IPS-20b (cell line): ENCODE measurements around the gene TNS3.
"Not testable (repeated sequence)": the region's sequence is repeated elsewhere in the genome, so short reads cannot be mapped to it uniquely, and the experiment has no call there.

Experiments used
- H3K27ac ChIP-seq: one replicate; pipeline ENCODE4 v1.5.1; 2013; ENCODE audit warnings: low read length
- H3K27me3 ChIP-seq: 2 replicates; pipeline ENCODE4 v1.6.1; 2013; ENCODE audit warnings: mild to moderate bottlenecking, low read length, inconsistent platforms; ENCODE audit not compliant: insufficient read depth
- H3K36me3 ChIP-seq: 2 replicates; pipeline ENCODE4 v1.6.1; 2013; ENCODE audit warnings: low read depth, mild to moderate bottlenecking, inconsistent platforms, low read length, moderate library complexity; ENCODE audit not compliant: insufficient read depth
- H3K4me1 ChIP-seq: 2 replicates; pipeline ENCODE4 v1.6.1; 2013; ENCODE audit warnings: mild to moderate bottlenecking, control low read depth, inconsistent platforms, low read length, moderate library complexity; ENCODE audit not compliant: insufficient read depth
- H3K4me3 ChIP-seq: 2 replicates; pipeline ENCODE4 v1.5.1; 2013; ENCODE audit warnings: mild to moderate bottlenecking, low read length, inconsistent platforms
- H3K9ac ChIP-seq: 2 replicates; pipeline ENCODE4 v1.6.1; 2013; ENCODE audit warnings: low read depth, mild to moderate bottlenecking, inconsistent platforms, low read length, moderate library complexity
- H3K9me3 ChIP-seq: 2 replicates; pipeline ENCODE4 v1.6.1; 2013; ENCODE audit warnings: mild to moderate bottlenecking, low read depth, low read length, inconsistent platforms; ENCODE audit not compliant: insufficient read depth

The TNS3 gene

GRCh38 chr7:47601119-47601880 lies 19.4 kb upstream of the TNS3 start:
- Histone ChIP-seq H3K9me3 (peaks cover 5% of the 10 kb centered on the region; the same call in 1 of the 2 replicates), H3K9ac (no peak overlapping the region), H3K27ac (no peak overlapping the region), H3K4me3 (no peak overlapping the region), H3K4me1 (no peaks in the 10 kb centered on the region), H3K36me3 (no peaks in the 10 kb centered on the region), H3K27me3 (no peaks in the 10 kb centered on the region)

GRCh38 chr7:47600199-47601118 lies 18.5 kb upstream of the TNS3 start:
- no peaks in the 10 kb centered on the region for H3K27me3 ChIP-seq
- H3K36me3 ChIP-seq: no peaks in the 10 kb centered on the region
- H3K9me3 ChIP-seq: peaks cover 5% of the 10 kb centered on the region; the same call in 1 of the 2 replicates
- no peak overlapping the region for H3K27ac ChIP-seq
- H3K4me1 ChIP-seq: no peaks in the 10 kb centered on the region
- no peak overlapping the region for H3K9ac ChIP-seq
- no peak overlapping the region for H3K4me3 ChIP-seq

- H3K27ac ChIP-seq: no peak overlapping the region
- H3K9ac ChIP-seq: no peak overlapping the region
- H3K27me3 ChIP-seq: no peaks in the 10 kb centered on the region
- no peaks in the 10 kb centered on the region for H3K36me3 ChIP-seq
- no peaks in the 10 kb centered on the region for H3K4me1 ChIP-seq
- H3K4me3 ChIP-seq: no peak overlapping the region
- peaks cover 5% of the 10 kb centered on the region; the same call in 1 of the 2 replicates for H3K9me3 ChIP-seq
These were observed 15.5 kb upstream of the TNS3 start for GRCh38 chr7:47597379-47597778.

- Histone ChIP-seq H3K9me3 (peaks cover 5% of the 10 kb centered on the region; the same call in 1 of the 2 replicates), H3K9ac (no peak overlapping the region), H3K4me3 (no peak overlapping the region), H3K4me1 (peaks cover 7% of the 10 kb centered on the region; the same call in 1 of the 2 replicates), H3K36me3 (no peaks in the 10 kb centered on the region), H3K27ac (no peak overlapping the region), H3K27me3 (no peaks in the 10 kb centered on the region)
These were observed 14.7 kb upstream of the TNS3 start for GRCh38 chr7:47596502-47597202.

GRCh38 chr7:47594406-47594805 lies 12.5 kb upstream of the TNS3 start:
- Histone ChIP-seq H3K27me3 (no peaks in the 10 kb centered on the region), H3K36me3 (no peaks in the 10 kb centered on the region), H3K27ac (no peak overlapping the region), H3K4me3 (no peak overlapping the region), H3K9ac (no peak overlapping the region), H3K4me1 (peaks cover 11% of the 10 kb centered on the region), H3K9me3 (peaks cover 5% of the 10 kb centered on the region; the same call in 1 of the 2 replicates)

- no peak overlapping the region for H3K4me3 ChIP-seq
- H3K27ac ChIP-seq: no peak overlapping the region
These were observed 10.0 kb upstream of the TNS3 start for GRCh38 chr7:47591655-47592572.

GRCh38 chr7:47591089-47591654 lies 9.3 kb upstream of the TNS3 start:
- Histone ChIP-seq H3K27me3 (no peaks in the 10 kb centered on the region), H3K9ac (no peak overlapping the region), H3K27ac (no peak overlapping the region), H3K36me3 (no peaks in the 10 kb centered on the region), H3K4me3 (no peak overlapping the region), H3K9me3 (no peaks in the 10 kb centered on the region), H3K4me1 (peaks cover 11% of the 10 kb centered on the region)

More at GRCh38 chr7:47591655-47592572, 10.0 kb upstream of the TNS3 start:
- Histone ChIP-seq H3K9me3 (peaks cover 5% of the 10 kb centered on the region; the same call in 1 of the 2 replicates), H3K9ac (0 out of 2 replicates have a peak overlapping the region, but pooled peaks have one; percentile 2), H3K36me3 (no peaks in the 10 kb centered on the region), H3K4me1 (peaks cover 11% of the 10 kb centered on the region), H3K27me3 (no peaks in the 10 kb centered on the region)

- not testable (repeated sequence) for H3K4me3 ChIP-seq, H3K9ac ChIP-seq, H3K27ac ChIP-seq, H3K27me3 ChIP-seq, H3K36me3 ChIP-seq, H3K9me3 ChIP-seq
- H3K4me1 ChIP-seq: peaks cover 11% of the 10 kb centered on the region
These were observed 8.3 kb upstream of the TNS3 start for GRCh38 chr7:47590215-47590614.

- peaks cover 4% of the 10 kb centered on the region for H3K27me3 ChIP-seq
These were observed 6.9 kb upstream of the TNS3 start for GRCh38 chr7:47588704-47589225.

GRCh38 chr7:47587976-47588375 lies 6.1 kb upstream of the TNS3 start:
- Histone ChIP-seq H3K9ac (no peak overlapping the region), H3K4me3 (no peak overlapping the region), H3K36me3 (no peaks in the 10 kb centered on the region), H3K27ac (no peak overlapping the region), H3K4me1 (peaks cover 11% of the 10 kb centered on the region), H3K27me3 (peaks cover 12% of the 10 kb centered on the region), H3K9me3 (no peaks in the 10 kb centered on the region)

More at GRCh38 chr7:47588704-47589225, 6.9 kb upstream of the TNS3 start:
- peaks cover 11% of the 10 kb centered on the region for H3K4me1 ChIP-seq
- H3K4me3 ChIP-seq: no peak overlapping the region
- no peak overlapping the region for H3K27ac ChIP-seq
- no peaks in the 10 kb centered on the region for H3K36me3 ChIP-seq
- no peaks in the 10 kb centered on the region for H3K9me3 ChIP-seq
- H3K9ac ChIP-seq: no peak overlapping the region
